Glomerular visceral epithelial cell (primary cell): Measurements from ENCODE around the gene TAF4B.
A peak's percentile ranks its signal among the peaks of the same experiment; 100 is the strongest.
"Not testable (repeated sequence)": the region's sequence is repeated elsewhere in the genome, so short reads cannot be mapped to it uniquely, and the experiment has no call there.

Experiments
- DNase-seq: peaks from one replicate; pipeline ENCODE4 v3.0.0-alpha.2; 2016; ENCODE audit errors: extremely low spot score

Gene TAF4B

DNA sequence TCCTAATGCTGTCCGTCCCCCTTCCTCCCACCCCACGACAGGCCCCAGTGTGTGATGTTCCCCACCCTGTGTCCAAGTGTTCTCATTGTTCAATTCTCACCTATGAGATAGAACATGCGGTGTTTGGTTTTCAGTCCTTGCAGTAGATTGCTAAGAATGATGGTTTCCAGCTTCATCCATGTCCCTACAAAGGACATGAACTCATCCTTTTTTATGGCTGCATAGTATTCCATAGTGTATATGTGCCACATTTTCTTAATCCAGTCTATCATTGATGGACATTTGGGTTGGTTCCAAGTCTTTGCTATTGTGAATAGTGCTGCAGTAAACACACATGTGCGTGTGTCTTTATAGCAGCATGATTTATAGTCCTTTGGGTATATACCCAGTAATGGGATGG, 12.5 kb downstream of the TAF4B start:
- DNase-seq = not testable (repeated sequence)

DNA sequence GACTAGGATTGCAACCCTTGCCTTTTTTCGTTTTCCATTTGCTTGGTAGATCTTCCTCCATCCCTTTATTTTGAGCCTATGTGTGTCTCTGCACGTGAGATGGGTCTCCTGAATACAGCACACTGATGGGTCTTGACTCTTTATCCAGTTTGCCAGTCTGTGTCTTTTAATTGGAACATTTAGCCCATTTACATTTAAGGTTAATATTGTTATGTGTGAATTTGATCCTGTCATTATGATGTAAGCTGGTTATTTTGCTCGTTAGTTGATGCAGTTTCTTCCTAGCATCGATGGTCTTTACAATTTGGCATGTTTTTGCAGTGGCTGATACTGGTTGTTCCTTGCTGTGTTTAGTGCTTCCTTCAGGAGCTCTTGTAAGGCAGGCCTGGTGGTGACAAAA, 16.1 kb downstream of the TAF4B start:
- DNase-seq = not testable (repeated sequence)

DNA sequence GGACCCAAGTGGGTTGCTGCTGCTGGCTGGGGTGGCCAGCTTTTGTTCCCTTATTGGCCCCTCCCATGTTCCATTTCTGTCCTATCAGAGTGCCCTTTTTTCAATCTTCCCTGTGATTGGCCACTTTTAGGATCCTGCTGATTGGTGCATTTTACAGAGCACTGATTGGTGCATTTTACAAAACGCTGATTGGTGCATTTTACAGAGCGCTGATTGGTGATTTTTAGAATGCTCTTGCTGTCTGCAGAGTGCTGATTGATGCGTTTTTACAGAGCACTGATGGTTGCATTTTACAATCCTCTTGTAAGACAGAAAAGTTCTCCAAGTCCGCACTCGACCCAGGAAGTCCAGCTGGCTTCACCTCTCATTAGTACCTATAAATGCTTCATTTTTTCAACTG, 19.2 kb downstream of the TAF4B start:
- not testable (repeated sequence) for DNase-seq

DNA sequence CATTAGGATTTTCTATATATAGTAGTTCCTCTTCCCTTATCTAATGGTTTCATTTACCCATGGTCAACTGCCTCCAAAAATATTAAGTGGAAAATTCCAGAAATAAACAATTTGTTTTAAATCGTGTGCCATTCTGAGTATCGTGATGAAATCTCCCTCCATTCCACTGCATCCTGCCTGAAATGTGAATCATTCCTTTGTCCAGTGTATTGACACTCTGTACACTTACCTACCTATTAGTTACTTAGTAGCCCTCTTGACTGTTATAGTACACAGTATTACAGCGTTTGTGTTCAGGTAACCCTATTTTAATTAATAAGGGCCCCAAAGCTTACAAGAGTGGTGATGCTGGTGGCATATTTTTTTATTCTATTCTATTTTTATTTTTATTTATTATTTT, 26.2 kb downstream of the TAF4B start:
- DNase-seq = no peak

DNA sequence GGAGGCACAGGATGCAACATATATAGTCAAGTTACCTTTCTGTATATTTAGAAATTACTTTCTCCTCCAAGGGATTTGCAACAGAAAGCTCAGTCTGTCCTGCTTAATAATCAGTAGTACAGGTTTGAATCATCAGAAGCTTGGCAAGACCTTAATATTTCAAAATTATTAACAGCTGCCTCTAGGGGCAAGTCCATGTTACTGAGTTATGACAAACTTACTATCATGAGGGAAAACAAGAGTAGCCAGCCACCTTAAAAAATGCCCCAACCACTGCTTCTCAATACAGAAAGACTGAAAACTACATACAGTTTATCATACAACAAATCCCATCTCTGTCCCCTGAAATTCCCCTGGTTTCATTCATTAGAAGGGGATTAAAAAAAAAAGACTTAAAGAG, 28.6 kb downstream of the TAF4B start:
- DNase-seq = not testable (repeated sequence)

DNA sequence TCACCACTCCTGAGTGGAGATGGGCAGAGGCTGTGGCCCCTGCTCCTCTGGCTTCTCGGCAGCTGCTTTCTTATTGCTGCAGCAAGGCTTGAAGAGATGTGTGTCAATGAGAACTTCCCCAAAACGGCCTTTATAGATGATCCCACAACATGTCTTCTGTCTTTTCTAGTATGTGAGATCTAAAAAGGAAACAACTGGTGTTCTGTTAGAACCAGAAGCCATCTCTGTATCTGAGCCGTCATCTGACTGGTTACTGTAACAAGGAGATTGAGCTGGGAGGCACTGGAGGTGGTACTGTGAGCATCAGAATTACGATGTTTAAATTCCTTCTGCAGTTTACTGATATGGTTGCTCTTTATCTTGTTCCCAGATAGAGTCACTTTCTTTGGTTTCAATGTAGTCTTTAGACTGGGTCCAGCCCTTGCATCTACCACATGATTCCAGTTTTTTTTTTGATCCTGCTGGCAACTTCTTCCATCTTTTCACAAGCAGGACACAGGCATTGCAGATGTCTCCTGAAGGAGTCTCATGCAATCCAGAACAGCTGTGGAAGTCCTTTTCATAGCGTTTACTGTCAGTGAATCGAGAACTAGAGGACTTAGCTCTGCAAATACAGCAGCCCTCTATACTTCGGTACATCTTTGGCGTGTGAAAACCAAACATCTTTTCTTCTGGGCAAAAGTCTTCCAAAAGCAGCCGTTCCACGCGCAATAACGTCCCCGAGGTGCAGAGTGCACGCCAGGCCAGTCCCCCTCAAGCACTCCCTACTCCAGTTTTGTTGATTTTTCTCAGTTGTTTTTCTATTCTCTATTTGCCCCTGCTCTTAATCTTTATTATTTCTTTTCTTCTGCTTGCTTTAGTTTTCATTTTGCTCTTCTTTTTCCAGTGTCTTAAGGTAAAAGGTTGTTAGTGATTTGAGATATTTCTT, 29.7 kb downstream of the TAF4B start:
- DNase-seq = no peak

DNA sequence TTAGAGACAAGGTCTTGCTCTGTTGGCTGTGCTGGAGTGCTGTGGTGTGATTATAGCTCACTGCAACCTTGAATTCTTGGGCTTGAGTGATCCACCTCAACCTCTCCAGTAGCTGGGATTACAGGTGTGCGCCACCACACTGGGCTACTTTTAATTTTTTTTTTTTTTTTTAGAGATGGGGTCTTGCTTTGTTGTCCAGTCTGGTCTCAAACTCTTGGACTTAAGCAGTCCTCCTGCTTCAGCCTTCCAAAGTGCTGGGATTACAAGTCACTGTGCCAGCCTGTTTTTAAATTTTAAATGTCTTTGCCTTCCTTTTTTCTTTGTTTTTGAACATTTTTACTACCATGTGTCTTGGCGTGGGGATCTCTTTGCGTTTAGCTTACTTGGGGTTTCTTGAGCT, 32.5 kb downstream of the TAF4B start:
- DNase-seq = no peak

DNA sequence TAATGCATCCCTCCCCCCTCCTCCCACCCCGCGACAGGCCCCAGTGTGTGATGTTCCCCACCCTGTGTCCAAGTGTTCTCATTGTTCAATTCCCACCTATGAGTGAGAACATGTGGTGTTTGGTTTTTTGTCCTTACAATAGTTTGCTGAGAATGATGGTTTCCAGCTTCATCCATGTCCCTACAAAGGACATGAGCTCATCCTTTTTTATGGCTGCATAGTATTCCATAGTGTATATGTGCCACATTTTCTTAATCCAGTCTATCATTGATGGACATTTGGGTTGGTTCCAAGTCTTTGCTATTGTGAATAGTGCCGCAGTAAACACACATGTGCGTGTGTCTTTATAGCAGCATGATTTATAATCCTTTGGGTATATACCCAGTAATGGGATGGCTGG, 33.2 kb downstream of the TAF4B start:
- not testable (repeated sequence) for DNase-seq

DNA sequence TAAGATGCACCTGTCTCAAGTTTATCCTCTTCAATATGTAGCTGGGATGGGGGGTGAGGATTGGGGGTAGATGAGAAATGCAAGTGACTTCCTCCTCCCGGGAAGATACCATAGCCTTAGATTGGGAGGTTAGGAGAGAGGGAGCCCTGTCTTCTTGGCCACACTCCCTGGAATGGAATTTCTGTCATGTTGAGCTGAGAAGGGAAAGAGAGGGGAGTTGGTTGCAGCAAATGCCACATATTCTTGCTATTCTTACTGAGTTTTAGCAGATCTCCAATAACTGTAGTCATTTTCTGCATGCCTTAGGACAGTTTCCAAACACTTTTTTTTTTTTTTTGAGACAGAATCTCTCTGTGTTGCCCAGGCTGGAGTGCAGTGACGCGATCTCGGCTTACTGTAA, 35.9 kb downstream of the TAF4B start:
- no peak for DNase-seq

DNA sequence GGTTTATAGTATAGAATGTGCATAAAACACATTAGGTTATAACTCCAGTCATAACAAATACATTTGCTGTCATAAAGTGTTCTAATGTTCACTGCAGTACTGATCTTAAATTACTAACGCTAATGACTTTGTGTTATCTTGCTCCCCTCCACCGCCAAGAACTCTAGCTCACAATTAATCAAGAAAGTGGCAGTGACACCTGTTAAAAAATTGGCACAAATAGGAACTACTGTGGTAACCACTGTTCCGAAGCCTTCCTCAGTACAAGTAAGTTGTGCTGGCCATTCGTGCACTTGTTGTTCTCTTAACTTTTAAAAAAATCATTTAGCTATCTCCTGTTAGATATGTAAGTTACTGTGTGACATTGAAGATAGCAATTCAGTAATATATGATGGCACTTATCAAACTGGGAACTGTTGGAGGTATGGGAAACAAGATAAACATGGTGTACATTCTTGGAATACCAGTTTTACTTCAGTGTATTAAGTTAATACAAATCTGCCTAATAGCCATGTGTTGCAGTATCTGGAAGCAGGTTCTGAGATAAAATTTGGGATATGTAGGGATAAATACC, 41.2 kb downstream of the TAF4B start:
- DNase-seq = no peak

DNA sequence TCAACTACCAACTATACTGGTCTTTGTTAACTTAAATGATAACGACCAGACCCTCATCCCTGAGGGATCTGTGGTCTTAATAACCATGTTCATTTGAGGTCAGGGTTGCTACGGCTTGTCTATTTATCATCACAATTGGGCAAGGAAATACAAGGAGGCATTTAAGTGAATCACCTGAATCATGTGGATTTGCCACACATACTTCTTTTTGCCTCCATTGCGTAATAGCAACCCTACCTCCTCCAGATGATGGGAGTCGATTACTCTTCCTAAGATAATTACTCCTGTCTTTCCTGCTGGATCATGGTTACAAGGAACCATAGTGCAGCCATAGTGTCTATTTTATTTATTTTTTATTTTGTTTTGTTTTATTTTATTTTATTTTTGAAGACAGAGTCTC, 42.2 kb downstream of the TAF4B start:
- DNase-seq = no peak

DNA sequence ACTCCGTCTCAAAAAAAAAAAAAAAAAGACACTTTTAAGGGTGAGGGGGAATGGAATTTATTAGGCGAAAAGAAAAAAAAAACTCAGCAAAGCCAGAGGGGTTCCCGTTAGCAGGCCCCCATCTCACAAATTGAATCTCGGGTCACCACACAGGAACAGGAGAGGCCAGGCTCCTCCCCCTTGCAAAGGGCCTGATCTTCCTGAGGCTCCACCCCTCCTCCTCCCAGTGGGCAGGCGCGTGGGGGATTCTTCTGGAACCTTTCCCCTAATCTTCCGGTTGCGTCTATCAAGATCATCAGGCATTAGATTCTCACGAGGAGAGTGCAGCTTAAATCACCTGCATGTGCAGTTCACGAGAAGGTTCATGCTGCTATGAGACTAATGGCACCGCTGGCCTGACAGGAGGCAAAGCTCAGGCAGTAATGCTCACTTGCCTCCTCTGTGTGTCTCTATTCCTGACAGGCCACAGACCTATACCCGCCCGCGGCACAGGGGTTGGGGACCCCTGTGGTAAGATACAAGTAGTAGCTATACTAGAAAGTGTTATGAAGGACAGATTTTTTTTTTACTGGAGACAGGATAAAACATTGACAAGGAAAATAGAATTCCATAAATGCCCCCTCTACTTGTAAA, 45.8 kb downstream of the TAF4B start:
- no peak for DNase-seq

DNA sequence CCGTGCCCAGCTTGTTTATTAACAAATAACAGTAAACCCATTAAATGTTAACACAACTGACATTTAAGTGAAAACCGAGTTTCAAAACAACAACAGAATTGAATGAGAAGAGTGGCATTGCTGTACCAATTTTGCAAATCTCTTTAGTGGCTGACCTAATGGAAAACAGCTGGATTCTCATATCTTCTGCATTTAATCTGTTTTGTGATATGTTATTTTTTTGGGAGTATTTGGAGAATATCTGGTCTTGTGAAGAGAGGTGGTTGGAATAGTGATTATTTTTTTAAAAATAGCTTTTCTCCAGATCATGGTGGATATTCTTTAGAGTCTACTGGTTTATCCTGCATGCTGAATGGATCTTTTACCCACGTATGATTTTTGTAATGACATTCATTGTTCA, 51.1 kb downstream of the TAF4B start:
- DNase-seq = no peak

DNA sequence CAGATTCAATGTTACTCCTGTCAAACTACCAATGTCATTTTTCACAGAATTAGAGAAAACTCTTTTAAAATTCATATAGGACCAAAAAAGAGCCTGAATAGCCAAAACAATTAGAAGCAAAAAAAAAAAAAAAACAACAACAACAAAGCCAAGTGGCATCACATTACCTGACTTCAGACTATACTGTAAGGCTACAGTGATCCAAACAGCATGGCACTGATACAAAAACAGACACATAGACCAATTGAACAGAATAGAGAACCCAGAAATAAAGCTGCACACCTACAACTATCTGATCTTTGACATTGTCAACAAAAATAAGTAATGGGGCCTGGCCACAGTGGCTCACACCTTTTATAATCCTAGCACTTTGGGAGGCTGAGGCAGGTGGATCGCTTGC, 53.2 kb downstream of the TAF4B start:
- DNase-seq = no peak

DNA sequence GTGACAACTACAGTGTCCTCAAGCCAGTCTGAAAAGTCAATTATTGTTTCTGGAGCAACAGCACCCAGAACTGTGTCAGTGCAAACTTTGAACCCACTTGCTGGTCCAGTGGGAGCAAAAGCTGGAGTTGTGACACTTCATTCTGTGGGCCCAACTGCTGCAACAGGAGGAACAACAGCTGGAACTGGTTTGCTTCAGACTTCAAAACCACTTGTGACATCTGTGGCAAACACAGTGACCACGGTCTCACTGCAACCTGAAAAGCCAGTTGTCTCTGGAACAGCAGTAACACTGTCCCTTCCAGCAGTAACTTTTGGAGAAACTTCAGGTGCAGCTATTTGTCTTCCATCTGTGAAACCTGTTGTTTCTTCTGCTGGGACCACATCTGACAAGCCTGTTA, 59.8 kb downstream of the TAF4B start:
- no peak for DNase-seq

DNA sequence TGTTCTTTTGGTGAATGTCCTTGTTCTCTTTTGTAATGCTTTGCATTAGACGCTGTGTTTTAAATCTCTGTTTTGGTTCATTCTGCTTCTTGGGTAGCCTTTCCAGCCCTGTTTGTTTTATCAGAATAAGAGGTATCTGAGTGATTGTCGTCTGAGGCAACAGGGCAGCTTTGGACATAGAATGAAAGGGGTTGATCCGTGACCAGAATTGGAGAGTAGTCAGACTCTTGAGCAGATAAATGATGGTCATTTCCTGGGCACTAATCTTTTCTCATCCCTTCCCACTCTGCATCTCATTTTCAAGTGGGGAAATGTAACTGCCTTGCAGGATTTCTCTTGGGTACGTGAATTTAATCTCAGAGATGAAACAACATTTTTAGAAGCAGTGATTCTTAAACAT, 61.4 kb downstream of the TAF4B start:
- no peak for DNase-seq

DNA sequence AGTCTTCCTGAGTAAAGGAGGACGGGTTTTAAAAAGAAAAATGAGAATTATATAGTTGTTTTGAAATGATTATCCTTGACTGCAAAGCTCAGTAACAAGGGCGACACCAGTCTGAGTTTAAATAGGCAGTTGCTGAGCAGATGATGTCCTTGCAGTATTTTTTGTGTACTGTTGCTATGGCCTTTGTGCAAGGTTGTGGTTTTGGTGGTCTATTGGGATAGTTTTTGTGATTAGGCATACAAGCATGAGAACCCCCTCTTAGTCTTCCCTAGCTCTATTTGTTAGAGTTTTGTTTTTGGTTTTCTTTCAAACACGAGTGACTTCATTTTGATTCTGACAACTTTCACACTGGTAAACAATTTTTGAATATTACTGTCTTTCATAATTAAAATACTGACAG, 64.1 kb downstream of the TAF4B start:
- no peak for DNase-seq

DNA sequence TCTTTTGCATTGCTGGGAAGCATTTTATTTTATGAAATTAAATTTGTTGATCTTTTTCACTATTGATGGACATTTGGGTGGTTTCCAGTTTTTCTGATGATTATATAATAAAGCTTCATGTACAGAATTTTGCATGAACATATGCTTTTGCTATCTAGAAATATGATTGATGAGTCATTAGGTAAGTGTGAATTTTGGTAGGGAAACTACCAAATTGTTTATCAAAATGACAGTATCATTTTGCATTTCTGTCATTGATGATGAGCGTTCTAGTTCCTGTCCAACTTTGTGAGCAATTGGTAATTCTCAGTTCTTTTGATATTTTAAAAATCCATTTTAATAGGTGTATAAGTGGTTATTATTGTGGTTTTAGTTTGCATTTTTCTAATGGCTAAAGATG, 67.7 kb downstream of the TAF4B start:
- DNase-seq = no peak

DNA sequence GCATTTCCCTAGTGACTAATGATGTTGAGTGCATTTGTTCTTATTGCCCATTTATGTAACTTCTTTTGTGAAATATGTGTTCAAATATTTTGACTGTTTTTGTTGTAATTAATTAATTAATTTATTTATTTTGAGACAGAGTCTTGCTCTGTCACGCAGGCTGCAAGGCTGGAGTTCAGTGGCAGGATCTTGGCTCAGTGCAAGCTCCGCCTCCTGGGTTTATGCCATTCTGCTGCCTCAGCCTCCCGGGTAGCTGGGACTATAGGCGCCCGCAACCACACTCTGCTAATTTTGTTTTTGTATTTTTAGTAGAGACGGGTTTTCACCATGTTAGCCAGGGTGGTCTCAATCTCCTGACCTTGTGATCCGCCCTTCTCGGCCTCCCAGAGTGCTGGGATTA, 71.9 kb downstream of the TAF4B start:
- no peak for DNase-seq

DNA sequence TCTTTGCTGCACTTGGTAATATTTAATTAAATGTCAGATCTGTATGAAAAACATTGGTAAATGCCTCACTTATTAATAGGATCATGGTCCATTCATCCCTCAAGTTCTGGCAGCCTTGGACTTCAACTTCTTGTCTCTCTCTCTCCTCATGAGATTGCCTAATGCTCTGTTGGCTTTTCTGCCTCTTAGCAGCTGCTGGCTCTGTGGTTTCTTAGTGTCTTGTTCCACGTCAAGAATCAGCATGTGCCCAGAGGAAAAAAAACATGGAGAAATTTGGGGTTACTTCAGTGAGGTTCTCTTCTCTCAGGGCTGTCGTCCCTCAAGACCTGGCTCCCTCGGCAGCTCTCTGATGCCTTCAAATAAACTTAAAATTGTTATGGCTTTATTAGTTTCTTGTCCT, 75.4 kb downstream of the TAF4B start:
- peak; percentile 61 for DNase-seq

DNA sequence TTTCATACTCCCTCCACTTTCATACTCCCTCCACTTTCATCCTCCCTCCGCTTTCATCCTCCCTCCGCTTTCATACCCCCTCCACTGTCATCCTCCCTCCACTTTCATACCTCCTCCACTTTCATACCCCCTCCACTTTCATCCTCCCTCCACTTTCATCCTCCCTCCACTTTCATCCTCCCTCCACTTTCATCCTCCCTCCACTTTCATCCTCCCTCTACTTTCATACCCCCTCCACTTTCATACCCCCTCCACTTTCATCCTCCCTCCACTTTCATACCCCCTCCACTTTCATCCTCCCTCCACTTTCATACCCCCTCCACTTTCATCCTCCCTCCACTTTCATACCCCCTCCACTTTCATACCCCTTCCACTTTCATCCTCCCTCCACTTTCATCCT, 77.0 kb downstream of the TAF4B start:
- not testable (repeated sequence) for DNase-seq

DNA sequence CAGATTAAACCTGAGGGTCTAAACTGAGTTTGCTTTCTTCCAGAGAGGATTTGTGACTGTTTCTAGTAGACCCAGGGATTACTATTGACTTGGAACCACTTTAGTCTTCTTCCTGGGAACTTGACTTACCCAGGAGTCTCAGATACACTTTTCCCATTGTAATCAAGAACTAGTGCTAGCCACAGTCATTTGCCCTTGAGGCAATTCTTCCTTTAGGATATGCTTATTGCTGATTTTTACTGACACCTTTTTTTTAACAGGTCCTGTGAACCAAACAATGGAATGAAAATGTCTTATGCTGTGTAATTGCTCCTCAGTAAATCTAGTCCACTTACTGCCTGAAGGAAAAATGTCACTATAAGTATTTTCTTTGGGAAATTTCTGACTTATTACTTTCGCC, 78.3 kb downstream of the TAF4B start:
- DNase-seq = no peak

DNA sequence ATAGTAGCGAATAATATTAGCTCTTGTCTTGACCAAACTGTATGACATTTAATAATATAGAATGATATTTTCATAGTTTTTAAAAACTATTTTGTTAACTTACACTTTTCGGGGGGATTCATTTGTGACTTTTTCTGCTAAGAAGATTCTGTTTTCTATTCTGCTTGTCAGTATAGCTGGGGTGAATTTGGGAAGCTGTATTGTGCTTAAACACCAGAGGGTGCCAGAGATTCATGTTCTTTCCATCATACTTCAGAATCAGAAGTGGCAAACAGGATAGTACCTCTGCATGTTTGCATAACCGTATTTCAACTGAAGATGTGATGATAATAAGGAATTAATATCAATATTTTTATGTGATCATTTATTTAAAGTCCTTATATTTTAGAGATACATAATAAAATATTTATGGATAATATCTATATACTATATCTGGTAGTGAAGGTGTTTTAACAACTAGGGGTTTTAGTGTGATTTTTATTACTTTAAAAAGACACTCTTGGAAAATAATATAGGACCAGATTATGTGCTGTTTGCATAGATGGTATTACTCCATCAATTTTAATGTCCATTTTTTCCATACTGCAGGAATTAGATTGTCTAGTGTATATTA, 81.0 kb downstream of the TAF4B start:
- peak; percentile 58 for DNase-seq
